HEK293T (cell line): ENCODE measurements around the gene KIDINS220.

Source experiments
- ARNT ChIP-seq: fragments of 450-650 bp; IDR thresholded peaks from 2 replicates; pipeline ENCODE4 v1.6.1; 2017; ENCODE audit warnings: mild to moderate bottlenecking
- BHLHE40 ChIP-seq: fragments of 450-650 bp; IDR thresholded peaks from 2 replicates; pipeline ENCODE4 v1.6.1; 2016; ENCODE audit warnings: mild to moderate bottlenecking, moderate library complexity, borderline replicate concordance
- CTBP1 ChIP-seq: fragments of 450-650 bp; IDR thresholded peaks from 2 replicates; pipeline ENCODE4 v1.6.1; 2016; ENCODE audit warnings: borderline replicate concordance
- ELF4 ChIP-seq: fragments of 450-650 bp; IDR thresholded peaks from 2 replicates; pipeline ENCODE4 v1.6.1; 2017; ENCODE audit warnings: antibody characterized with exemption
- FOXA1 ChIP-seq: fragments of 450-650 bp; IDR thresholded peaks from 2 replicates; pipeline ENCODE4 v1.6.1; 2016; ENCODE audit warnings: mild to moderate bottlenecking
- FOXK2 ChIP-seq: fragments of 450-650 bp; IDR thresholded peaks from 2 replicates; pipeline ENCODE4 v1.6.1; 2016; ENCODE audit warnings: mild to moderate bottlenecking
- FOXM1 ChIP-seq: fragments of 450-650 bp; IDR thresholded peaks from 2 replicates; pipeline ENCODE4 v1.6.1; 2017; ENCODE audit warnings: mild to moderate bottlenecking, borderline replicate concordance
- L3MBTL2 ChIP-seq: fragments of 450-650 bp; conservative IDR thresholded peaks from 2 replicates; pipeline ENCODE4 v1.6.1; 2016; ENCODE audit warnings: mild to moderate bottlenecking
- NFRKB ChIP-seq: fragments of 450-650 bp; IDR thresholded peaks from 2 replicates; pipeline ENCODE4 v1.6.1; 2016; ENCODE audit warnings: mild to moderate bottlenecking, moderate library complexity
- PKNOX1 ChIP-seq: fragments of 450-650 bp; IDR thresholded peaks from 2 replicates; pipeline ENCODE4 v1.6.1; 2016
- SP1 ChIP-seq: fragments of 450-650 bp; IDR thresholded peaks from 2 replicates; pipeline ENCODE4 v1.6.1; 2017
- TARDBP ChIP-seq: fragments of 450-650 bp; IDR thresholded peaks from 2 replicates; pipeline ENCODE4 v1.6.1; 2016
- ZNF384 ChIP-seq: fragments of 450-650 bp; IDR thresholded peaks from 2 replicates; pipeline ENCODE4 v1.6.1; 2016

GRCh38 chr2:8754106-8754776 is 83.2 kb downstream of the KIDINS220 start:
- no peak for TF ChIP-seq ARNT
- TF ChIP-seq BHLHE40: no peak
- no peak for TF ChIP-seq TARDBP
- TF ChIP-seq NFRKB: no peak
- TF ChIP-seq L3MBTL2: no peak
- TF ChIP-seq ELF4: no peak
- no peak for TF ChIP-seq FOXA1
- no peak for TF ChIP-seq FOXM1
- TF ChIP-seq SP1: no peak
- no peak for TF ChIP-seq ZNF384
- TF ChIP-seq CTBP1: no peak
- TF ChIP-seq PKNOX1: no peak
- TF ChIP-seq FOXK2: no peak
